Left hindlimb (tissue), 1 donor: ENCODE measurements around the gene HEMK1.

ENCODE experiments used
- DNase-seq: peaks from one replicate; pipeline ENCODE4 v3.0.0-alpha.2; 2018

HEMK1 gene

DNA sequence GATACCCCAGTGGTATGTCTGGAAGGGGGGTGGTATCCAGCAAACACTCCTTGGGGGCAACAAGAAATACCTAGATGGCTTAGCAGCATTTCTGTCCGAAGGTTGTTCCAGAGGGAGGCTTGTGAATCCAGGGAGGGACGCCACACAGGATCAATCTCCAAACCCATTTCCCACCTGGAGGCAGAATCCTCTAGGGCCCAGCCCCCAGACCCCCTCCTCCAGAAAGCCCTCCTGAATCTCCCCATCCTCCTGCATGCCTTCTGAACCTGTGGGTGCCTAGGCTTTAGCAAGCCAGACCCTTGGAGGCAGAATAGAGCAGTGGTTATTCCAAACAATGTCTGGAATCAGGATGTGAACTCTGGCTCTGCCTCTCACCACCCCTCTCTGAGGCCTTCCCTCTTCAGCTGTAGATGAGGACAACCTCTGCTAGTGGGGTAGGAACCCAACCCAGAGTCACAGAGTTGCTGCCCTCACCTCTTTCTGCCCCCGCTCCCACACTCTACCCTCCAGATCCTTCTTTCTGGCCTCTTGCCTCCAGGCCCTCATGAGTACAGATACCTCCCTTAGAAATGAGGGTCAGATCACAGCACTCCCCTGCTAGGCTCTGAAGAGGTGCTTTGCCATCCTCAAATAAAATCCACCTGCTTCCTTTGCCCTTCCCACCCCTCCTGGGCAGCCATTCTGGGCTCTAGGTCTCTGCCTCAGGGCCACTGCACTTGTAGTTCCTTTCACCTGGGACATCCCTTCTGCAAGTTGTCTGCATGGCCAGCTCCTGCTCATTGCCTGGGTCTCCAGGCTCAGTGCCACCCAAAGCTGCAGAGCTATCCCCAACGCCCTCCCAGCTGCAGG lies 34.2 kb downstream of the HEMK1 start:
- DNase-seq, result no peak

DNA sequence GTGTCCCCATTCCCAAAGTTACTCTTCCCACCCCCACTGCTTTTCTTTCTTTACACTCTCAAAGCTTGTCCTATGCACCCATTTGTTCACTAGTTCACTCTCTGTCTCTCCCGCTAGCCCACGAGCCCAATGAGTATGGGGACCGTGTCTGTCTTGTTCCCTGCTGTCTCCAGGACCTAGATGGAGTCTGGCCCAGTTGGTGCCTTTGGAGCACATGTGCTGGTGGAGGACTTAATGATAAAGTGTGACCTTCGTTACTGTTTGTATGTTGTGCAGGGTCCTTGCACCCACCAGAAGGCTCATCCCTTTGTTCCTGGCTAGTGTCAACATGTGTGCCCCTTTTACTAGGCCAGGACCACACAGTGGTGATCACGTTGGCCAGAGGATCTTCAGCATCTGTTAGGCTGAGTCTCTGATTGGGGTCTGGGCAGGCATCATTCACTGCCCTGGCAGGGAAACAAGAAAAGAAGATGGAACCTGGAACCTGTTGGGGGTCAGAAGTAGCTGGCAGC lies 34.8 kb downstream of the HEMK1 start:
- DNase-seq, result no peak

DNA sequence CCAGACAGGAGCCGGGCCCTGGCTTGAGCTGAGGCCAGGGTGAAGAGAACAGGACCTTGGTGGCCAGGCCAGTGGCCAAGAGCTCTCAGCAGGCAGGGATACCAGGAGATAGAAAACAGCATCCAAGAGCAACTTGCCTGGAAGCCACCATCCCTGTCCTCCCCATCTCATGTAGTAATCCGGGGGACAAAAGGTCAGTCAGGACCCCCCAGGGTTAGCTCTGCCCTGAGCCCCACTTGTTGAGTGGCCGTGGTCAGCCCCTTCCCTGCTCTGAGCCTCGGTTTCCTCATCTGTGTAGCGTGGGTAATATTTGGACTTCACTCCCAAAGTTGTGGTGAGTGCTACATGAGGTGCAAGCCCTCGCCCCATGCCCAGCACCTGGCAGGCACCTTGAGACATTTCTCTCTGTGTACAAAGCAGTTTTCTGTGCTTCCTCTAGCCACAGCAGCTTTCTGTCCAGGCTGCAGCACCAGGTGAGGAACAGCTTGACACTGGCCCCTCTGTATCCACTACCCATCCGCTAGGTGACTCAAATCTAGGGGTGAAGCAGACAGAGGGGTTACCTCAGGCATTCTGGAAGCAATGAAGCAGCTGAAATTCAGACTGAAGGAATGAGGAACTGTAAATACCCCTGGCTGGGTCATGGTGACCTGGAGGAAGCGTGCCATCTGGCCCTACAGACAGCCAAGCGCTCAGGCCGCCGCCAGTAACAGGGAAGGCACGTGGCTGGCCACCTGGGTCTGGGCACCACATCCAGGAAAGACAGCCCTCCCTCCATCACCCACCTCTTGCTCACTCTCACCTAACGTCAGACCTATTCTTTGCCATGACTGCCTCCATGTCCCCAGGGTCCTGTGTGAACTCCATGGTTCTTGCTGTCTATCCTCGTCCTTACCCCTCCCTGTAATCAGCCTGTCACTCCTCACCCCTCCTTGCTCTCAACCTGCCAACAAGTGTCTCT lies 35.6 kb downstream of the HEMK1 start:
- DNase-seq, result no peak

DNA sequence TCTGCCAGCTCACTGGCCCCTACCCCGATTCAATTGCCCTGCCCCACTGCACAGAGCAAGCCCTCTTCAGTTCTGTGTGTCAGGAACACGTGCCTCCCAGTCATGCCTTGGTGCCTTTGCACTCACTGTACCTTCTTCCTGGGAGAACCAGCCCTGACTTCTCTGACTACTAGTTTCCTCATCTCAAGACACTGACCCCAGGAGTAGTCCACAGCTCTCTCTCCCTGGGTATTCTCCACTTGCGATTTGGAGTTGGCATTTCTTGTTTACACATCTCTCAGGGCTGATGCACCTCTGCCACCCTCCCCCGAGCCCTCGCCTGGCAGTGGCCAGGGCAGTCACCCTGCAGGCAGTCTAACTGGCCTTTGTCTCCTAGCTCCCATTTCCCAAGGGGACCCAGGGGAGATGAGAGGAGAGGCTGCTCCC lies 36.6 kb downstream of the HEMK1 start:
- DNase-seq, result no peak

DNA sequence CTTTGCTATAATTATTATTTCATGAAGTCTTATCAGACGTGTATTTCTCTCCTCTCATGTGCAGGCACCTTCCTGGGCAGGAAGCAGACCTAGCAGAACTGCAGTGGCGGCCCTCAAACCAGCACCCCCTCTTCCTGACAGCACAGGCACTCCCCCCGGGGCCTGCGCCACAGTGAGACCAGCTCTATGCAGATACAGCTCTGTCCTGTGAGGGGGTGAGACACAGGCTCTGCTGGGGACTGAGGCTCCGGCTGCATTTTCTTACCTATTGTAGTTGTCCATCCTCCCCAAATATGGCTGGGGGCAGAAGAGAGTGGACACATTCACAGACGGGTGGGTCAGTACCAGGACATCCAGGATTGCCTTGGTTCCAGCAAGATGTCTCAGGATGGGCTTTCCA lies 37.3 kb downstream of the HEMK1 start:
- no peak for DNase-seq

DNA sequence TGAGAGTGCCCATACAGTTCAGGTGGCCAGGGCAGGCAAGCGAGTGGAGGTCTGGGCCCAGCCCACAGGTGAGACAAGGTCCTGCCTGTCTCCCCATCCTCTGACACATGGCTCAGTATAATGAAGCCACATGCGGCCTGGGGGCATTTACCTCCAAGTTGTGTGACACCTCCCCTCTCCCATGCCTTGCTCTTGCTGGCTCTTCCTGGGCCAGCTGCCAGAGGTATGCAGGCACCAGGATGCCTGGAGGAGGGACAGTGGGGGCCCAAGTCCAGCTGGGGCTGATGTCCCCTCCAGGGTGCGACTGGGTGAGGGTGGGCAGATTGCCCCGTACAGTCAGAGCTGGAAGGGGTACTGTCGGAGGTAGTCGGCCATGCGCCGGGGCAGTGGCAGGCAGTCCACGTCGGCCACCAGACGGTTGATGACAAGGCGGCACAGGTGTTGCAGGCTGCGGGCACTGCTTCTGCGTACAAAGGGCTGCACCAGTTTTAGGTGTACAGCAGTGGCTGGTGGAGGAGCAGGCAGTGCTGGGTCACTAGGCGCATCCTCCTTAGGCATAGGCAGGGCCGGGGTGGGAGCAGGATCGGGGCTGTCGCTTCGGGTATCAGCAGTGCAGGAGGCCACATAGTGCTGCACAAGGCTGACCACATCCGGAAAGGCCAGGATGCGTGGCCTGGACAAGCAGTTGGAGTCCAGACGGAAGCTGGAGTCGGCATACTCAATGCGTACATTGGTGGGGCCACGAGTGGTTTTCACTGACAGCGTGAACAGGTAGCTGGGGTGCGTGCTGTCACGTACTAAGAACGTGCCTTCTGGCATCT lies 38.2 kb downstream of the HEMK1 start:
- DNase-seq, result no peak

DNA sequence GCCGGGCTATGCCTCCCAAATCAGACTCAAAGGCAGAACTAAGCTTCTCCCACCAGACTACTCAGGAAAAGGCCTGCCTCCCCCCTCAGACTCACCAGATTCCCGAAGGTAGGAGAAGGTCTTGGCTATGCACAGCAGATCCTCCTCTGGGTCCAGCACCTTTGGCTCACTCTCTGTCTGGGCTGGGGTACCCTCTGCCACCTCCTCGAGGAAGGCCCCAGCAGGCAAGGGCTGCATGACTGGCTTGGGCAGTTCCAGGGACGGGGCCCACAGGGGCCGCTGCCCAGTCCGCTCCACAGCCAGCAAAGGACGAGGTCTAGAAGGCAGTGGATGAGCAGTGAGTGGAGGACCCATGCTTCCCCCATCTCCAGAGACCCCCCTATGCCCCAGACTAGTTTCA lies 39.0 kb downstream of the HEMK1 start:
- no peak for DNase-seq

DNA sequence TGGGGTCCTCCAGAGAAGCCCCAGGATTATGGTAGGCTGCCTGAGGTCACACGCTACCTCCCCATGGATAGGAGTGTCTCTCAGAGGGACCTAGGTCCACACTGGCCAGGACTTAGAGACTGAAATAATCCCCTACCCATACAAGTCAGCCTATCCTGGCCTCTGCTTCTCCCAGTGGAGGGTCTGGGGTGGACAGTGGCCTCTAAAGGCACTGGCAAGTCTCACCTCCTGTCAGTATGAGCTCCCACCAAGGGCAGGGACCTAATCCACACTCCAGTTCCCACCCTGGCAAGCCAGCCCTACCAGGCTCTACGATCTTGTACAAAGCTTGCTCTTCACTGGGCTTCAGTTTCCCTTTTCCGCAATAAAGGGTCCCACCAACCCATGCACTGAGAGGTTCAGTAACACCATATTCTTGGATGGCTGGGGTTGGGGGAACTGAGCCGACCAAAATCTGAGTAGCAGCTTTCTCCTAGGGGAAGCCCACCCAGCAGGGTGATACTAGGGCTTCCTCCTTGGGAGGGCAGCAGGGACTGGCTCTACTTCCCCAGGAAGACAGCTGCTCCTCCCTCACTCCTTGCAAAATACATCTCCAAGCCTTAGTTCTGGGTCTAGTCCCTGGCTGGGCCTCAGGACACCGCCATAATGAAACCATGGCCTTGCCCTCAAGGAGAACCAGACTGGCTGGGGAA lies 39.9 kb downstream of the HEMK1 start:
- no peak for DNase-seq

DNA sequence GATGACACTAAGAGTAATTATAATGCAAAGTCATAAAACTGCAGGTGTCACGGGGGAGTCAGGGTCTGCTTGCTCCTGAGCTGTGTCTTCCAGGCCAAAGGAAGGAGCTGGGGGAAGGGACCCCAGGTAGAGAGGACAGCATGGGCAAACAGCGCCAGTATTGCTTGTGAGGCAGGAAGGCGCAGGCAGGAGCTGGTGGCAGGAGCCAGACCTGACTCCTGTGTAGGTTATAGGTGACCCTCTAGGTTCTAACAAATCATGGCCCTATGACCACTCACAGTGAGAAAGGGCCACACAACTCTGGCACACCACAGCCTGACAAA lies 40.4 kb downstream of the HEMK1 start:
- no peak for DNase-seq

DNA sequence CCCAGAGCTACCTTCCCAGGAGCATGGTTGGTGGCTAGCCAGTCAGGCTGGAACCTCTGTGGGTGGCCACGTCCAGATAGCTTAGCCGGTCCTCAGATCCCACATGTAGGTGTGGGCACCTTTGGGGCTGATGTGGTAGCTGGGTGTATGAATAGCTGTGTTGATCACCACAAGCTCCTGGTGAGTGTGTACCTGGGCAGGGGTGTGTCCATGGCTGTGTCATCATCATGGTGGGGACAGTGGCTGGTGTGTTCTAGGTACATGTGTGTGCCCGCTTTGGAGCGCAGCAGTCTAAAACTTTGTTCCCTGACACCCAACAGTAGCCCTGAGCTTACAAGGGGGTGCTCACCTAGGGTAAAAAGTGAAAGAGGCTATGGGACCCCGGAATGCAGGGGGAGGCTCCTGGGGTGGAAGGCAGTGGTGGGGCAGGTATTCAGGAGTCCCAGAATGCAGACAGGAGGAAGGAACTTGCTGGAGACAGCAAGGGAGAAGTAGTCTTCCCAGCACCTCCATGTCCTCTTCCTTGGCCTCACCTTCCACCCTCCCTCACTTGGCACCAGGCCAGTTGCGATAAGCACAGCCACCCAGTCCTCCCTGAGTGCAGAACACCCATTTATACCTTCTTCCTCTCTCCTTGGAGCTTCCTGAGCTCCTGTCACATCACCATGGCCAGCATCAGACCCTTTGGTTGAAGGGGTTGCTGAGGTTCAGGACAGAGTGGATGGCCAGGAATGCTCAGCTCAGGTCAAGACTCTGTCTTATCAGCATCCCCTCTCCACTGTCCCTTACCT lies 41.1 kb downstream of the HEMK1 start:
- no peak for DNase-seq

DNA sequence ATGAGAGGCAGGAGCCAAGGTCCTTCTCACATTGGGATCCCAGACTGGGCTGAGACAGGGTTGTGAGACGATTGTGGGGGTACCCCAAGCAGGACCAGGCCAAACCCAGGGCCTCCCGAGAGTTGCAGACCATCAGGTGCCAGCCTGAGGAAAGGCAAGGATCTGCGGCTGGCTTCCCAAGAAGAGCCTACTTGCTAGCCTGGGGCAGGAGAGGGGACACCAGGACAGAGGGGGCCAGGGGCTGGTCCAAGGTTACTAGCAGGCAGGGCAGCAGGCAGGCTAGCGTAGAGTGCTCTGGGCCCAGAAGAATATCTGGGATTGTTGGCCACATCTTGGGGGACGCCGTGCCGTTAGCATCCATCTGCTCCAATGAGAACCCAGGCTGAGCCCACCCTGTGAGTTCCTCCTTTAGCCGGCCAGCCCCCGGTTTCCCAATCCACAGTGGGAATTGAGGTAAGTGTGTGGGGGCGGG lies 41.7 kb downstream of the HEMK1 start:
- DNase-seq, result no peak

DNA sequence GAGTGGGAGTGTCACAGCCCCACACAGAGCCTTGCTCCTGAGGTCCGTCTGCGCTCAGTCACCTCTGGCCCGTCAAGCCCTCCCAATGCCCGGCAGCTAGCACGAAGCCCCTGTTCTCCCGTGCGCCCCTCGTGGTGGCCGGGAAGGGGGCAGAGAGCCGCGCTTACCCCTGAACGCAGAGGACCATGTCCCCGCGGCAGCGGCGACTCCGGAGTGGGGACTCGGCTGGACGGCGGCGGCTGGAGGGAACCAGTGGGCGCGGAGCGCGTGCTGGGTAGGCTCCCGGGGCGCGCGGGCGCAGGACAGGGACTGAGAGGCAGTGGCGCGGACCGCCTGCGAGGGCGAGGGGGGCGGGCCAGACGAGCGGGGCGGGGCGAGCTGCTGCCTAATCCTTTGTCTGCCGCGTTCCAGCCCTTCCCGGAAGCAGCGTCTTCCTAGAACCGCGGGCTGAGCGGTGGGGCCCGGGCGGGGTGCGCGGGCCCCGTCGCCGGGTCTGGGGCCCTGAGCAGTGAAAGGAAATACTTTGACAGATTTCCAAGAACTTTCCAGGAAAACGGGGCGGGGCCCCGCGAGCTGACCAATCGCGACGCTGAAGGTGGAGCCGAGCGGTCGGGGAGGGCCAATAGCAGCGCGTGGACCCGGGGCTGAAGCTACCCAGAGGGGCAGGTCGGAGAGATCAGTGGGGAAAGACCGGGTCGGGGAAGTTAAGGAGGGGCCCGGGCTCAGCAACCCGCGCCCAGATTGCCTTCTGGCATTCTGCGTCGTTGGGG lies 42.3 kb downstream of the HEMK1 start, which contains the start of gene CISH:
TSS of gene CISH (minus strand) at position 311 of the 770 bp plus-strand sequence. CDS start at position 187, 124 bp downstream.
- DNase-seq, result peak; percentile 99

DNA sequence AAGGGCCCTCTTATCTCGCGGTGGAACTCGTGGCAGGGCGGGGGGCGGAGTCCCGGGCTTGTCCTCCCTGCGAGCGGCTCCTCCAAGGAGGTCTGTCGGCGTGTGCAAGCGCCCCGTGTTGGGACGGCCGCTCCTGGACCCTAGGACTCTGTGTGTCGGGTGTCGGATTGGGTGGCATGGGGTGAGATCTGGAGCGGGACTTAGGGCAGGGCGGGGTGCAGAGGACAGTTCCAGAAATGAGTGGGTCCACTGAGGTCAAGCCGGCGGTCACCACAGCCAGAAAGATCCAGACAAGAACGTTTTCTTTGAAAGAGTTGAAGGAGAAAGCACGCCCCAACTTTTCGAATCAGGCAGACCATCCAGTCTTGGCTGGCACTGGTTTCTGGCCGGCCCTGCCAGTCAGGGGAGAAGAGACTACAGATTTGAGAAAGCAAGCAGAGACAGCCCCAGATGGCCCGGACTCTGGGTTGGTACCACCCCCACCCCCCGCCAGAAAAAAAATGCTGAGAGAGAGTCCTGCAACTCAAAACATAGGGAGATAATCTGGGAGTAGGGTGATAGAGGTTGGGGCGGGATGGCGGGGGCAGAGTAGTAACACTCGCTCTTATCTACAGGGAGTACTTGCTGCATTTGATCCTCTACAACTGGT lies 43.0 kb downstream of the HEMK1 start:
- no peak for DNase-seq

DNA sequence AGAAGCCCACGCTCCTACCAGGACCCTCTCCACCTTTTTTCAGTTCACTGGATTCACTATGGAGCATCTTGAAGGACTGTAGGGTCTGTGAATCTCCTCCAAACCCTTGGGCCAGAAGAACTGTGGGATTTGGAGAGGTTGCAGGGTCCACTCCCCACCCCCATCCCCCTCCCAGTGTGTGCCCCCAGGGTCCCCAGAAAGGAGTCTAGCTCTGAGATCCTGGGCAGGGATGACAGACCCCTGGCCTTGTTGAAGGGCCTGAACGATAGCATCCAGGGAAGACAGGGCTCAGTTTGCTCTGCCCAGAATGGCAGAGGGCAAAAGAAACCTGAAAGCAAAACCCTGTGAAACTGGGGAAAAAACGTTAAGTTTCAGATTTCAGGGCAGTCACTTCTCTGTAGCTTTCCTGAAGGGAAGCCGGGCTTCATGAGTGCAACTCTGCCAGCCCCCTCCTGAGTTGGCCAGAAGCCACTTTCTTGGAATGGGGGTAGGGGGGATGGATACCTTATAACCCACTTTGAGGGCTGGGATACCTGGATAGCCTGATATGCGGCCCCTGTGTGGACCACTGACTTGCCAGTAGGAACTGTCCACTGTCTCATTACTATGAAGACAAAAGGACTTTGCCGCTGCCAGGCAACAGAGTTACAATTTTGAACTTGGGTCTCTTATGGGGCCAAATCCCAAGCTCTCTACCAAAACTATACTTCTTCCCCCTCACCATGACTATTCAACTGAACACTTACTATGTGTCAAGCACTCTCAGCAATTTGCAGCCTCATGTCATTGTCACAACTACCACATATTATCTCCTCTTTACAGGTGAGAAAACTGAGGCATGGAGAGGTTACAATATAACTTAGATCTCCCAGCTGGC lies 43.9 kb downstream of the HEMK1 start:
- DNase-seq, result no peak

DNA sequence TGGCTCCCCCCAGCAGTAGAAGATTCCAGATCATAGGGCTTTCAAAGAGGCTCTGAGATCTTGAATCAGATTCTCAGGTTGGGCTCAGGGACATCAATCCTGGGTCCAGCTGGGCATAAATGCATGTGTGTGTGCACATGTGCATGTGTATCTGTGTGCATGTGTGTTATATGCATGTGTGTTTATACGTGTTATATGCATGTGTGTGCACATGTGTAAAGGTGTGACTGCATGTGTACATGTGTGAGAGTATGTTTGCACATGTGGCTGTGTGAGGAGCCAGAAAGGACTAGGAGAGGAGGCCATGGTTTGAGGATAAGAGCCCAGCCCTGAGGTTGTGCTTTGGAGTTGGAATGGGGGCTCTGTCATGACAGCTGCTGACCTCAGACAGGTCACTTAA lies 45.9 kb downstream of the HEMK1 start:
- no peak for DNase-seq

DNA sequence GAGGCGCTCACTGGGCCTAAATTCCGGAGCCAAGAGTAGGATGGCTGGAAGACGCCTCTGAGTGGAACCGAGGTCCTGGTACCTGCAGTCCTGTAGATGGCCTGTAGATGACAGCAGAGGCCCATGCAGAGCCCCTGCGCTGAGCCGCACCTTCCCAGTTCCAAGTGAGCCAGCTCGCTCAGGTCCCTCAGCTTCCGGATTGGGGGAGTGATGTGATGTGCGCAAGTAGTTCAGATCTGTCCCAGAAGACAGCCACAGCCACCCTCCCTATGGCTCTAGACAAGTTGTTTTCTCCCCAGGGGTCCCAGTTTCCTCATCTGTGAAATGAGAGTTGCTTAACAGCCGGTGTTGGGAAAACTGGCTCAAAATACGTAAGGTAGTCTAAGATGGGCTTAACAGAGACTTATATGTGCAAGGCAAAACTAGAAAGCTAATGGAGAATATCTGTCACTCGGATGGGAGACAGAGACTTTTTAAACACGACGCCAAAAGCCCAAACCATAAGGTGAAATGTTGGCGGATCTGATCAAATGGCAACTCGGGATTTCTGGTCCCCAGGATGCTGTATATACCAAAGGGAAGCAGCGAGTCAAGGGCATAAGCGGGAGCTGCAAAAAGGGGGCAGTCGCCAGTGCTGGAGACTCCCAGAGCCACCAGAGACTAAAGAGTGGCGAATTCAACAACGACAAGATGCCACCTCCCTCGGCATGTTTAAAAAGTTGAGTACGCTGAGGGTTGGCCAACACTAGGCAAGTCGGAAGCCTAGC lies 46.9 kb downstream of the HEMK1 start:
- peak; percentile 85 for DNase-seq

DNA sequence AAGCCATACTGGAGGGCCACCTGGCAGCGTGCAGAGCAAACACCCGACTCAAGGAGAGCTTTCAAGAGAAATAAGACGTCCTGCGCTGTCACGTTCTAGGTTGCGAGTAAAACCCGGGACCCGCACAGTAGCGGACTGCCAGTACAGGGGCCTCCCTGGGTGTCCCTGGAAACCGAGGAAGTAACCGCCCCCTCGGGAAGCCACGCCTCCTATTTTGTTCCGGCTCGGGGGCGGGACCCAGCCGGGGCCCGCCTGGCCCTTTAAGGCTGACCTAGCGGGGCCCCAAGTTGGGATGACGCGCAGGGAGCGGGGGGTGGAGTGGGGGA lies 47.4 kb downstream of the HEMK1 start:
- peak; percentile 95 for DNase-seq
